Measurements from ENCODE around the gene OSTN.

DNA sequence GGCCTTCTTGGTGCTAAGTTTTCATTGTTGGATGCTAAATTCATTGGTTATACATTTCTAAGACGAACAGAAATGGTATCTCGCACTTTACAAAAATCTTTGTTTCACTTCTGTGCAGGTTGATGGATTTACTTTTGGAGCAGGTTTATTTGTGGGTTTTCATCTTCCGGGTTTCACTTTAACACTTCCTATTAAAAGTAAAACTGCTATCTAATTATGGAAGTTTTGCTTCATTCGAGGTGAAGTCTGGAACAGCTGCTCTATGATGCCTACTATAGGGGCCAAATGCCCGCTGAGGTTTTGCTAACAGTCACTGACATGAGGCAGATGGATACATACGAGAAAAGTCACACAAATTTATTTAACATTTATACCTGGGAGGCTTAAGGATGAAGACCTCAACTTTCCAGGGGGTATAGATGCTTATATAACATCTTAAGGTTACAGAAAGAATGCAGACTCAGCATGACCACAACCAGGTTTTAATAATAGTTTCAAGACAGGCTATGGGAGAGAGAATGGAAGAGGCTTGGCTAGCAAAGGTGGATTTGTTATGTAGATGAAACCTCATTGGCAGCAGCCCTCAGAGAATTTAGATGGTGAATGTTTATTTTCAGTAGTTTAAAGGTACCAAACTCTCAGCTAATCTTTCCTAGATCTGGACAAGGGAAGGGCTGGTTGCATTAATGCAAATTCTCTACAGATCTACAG, 54.2 kb downstream of the OSTN start:
- TF ChIP-seq, protein P1, sequence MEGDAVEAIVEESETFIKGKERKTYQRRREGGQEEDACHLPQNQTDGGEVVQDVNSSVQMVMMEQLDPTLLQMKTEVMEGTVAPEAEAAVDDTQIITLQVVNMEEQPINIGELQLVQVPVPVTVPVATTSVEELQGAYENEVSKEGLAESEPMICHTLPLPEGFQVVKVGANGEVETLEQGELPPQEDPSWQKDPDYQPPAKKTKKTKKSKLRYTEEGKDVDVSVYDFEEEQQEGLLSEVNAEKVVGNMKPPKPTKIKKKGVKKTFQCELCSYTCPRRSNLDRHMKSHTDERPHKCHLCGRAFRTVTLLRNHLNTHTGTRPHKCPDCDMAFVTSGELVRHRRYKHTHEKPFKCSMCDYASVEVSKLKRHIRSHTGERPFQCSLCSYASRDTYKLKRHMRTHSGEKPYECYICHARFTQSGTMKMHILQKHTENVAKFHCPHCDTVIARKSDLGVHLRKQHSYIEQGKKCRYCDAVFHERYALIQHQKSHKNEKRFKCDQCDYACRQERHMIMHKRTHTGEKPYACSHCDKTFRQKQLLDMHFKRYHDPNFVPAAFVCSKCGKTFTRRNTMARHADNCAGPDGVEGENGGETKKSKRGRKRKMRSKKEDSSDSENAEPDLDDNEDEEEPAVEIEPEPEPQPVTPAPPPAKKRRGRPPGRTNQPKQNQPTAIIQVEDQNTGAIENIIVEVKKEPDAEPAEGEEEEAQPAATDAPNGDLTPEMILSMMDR (IDR thresholded peaks at IDR 0.05) = no peak
- TF ChIP-seq POLR2A (IDR thresholded peaks at IDR 0.05) = no peak
